Articular chondrocyte of knee joint (primary cell): ENCODE results near the gene MRTFA. TPM values are rescaled to one million over a fixed set of nuclear protein-coding genes. Genes with fewer than 3 reads are reported as not detected.

Source experiments
- total RNA-seq: library from RNA; depleted of rRNA; stranded (reverse); fragments of >200 nt; gene quantifications from 2 replicates; pipeline ENCODE4 v1.2.3, GENCODE V29; 2012

MRTFA gene
- total RNA-seq = 38.7 and 39.9 TPM in 2 replicates

DNA sequence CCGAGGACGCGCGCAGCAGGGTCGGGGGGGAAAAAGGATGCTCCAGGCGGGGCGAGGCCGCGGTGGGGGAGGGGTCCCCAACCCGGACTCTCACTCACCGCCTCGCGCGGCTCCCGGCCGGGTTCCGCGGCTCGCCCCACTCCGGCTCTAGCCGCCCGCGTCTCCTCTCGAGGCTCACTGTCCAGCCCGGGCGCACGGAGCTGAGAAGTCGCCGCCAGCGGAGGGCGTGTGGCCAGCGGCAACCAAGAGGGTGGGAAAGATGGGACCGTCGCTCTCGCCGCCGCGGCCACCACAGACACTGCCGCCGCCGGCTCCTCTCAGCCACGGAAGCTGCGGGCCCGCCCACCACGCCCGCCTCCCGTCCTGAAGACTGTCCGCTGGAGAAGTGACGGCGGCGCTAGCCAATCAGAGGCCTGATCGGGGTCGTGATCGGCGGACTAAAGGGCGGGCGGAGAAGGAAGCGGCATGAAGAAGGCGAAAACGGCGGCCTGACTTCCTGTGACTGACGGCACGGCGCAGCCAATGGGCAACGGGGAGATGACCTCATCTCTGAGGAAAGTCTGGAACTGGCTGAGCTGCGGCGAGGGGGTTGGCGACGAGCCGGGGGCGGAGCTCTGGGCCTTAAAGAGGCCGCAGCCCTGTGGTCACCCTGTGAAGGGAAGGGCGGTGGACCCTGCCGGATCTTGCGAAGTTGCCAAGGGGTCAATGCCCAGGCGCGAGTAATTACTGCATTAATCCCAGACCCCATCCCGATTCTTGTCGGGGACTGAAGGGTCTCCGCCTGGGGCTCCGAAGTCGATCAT, at the start of gene MRTFA:
TSS of gene MRTFA (minus strand) at position 340 of the 803 bp plus-strand sequence.

GRCh38 chr22:40679249-40679963, 42.9 kb upstream of the MRTFA start, which contains the start of gene MCHR1:
Gene MCHR1, plus strand, starts transcription at chr22:40679484. Its CDS starts 169 bp downstream, at chr22:40679653.

Other genes starting within 250 kb of the MRTFA start
- 0.65 and 2.3 TPM in 2 replicates for gene MCHR1, start 42.8 kb upstream of the MRTFA start, total RNA-seq
- 16.2 and 22.3 TPM in 2 replicates for gene SLC25A17, start 182.6 kb upstream of the MRTFA start, total RNA-seq
- gene ST13, start 219.9 kb upstream of the MRTFA start, total RNA-seq = 210 and 218 TPM in 2 replicates
- gene XPNPEP3, start 220.4 kb upstream of the MRTFA start, total RNA-seq = 15.3 and 16.0 TPM in 2 replicates
- 0.11 TPM in 1 of 2 replicates, not detected in the other for gene DNAJB7, start 225.4 kb upstream of the MRTFA start, total RNA-seq